GM12878 (cell line): ENCODE data around the gene PLXNA2.

Experiments
- SMC3 ChIP-seq: IDR thresholded peaks from 2 replicates; pipeline ENCODE4 v1.6.1; 2011; ENCODE audit warnings: low read length, improper control_type of control experiment, borderline replicate concordance
- TF ChIP-seq, protein P1 (sequence below), 3 experiments: IDR thresholded peaks in 2 of 3; conservative IDR thresholded peaks in 1 of 3; 2 replicates each; pipeline ENCODE4 v1.5.1; 2011; ENCODE audit warnings: low read depth in 3 of 3, low read length in 3 of 3, mild to moderate bottlenecking in 3 of 3, control low read depth in 2 of 3, moderate library complexity in 2 of 3, inconsistent platforms in 1 of 3, mixed read lengths in 1 of 3; ENCODE audit not compliant: control insufficient read depth in 2 of 3, insufficient read depth in 1 of 3; ENCODE audit errors: extremely low read depth in 1 of 3

DNA sequence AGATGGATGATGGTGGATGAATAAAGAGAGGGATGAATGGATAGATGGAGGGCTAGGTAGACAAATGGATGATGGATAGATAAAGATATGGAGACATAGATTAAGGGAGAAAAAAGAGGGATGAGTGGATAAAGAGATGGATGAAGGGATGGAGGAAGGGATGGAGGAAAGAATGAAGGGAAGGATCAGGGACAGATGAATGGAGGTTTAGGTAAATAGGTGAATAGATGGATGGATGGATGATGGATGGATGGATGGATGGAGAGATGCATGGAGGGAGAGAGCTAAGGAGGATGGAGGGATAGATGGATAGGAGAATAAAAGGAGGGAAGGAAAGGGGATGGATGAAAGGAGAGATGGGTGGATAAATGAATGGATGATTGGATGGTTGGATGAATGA, 28.8 kb downstream of the PLXNA2 start:
- TF ChIP-seq, protein P1, sequence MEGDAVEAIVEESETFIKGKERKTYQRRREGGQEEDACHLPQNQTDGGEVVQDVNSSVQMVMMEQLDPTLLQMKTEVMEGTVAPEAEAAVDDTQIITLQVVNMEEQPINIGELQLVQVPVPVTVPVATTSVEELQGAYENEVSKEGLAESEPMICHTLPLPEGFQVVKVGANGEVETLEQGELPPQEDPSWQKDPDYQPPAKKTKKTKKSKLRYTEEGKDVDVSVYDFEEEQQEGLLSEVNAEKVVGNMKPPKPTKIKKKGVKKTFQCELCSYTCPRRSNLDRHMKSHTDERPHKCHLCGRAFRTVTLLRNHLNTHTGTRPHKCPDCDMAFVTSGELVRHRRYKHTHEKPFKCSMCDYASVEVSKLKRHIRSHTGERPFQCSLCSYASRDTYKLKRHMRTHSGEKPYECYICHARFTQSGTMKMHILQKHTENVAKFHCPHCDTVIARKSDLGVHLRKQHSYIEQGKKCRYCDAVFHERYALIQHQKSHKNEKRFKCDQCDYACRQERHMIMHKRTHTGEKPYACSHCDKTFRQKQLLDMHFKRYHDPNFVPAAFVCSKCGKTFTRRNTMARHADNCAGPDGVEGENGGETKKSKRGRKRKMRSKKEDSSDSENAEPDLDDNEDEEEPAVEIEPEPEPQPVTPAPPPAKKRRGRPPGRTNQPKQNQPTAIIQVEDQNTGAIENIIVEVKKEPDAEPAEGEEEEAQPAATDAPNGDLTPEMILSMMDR (IDR thresholded peaks at IDR 0.05 in 2 of 3, conservative IDR thresholded peaks at IDR 0.05 in 1 of 3; ENCODE audit: control insufficient read depth in 2 of 3, extremely low read depth in 1 of 3, insufficient read depth in 1 of 3, low read depth in 3 of 3, low read length in 3 of 3) = no peak
- no peak for TF ChIP-seq SMC3
